IMR-90 (cell line): ENCODE results near the gene PPP1R13B. TPM values are rescaled to one million over a fixed set of nuclear protein-coding genes. Genes with fewer than 3 reads are reported as not detected.

Experiments used
- ATAC-seq: fragments of 200-7000 bp; cut with Tn5 transposase; 2 replicates; pipeline ENCODE4 v1.9.1; 2020; ENCODE audit warnings: low read depth, mild to moderate bottlenecking, moderate library complexity
- BruUV-seq: library from RNA; stranded (reverse); fragments of 400-500 nt; replicated peaks from 2 replicates; lab custom pipeline; 2021; lab: Mats Ljungman, UMichigan
- CTCF ChIA-PET: fragments of 300-600 bp; formaldehyde crosslinking; extraction: SDS; loops from one replicate; lab custom pipeline; 2021; ENCODE audit warnings: antibody characterized with exemption; lab: Yijun Ruan, JAX
- POLR2A ChIA-PET: fragments of 300-600 bp; sonication (Branson Sonifier 250); formaldehyde crosslinking; loops from one replicate; lab custom pipeline; 2022; ENCODE audit warnings: antibody characterized with exemption; ENCODE audit not compliant: unreplicated experiment; lab: Charles Lee
- DNase-seq: peaks from one replicate; pipeline ENCODE4 v3.0.0; 2013
- H2AFZ ChIP-seq: replicated peaks from 2 replicates; pipeline ENCODE3; 2013; ENCODE audit warnings: low read length, mild to moderate bottlenecking; ENCODE audit not compliant: poor library complexity
- H2AK5ac ChIP-seq: 2 replicates; pipeline ENCODE4 v1.6.1; 2013; ENCODE audit warnings: low read depth, low read length, inconsistent platforms
- H2AK9ac ChIP-seq: replicated peaks from 2 replicates; pipeline ENCODE3; 2013; ENCODE audit warnings: mild to moderate bottlenecking, low read depth, low read length, moderate library complexity; ENCODE audit not compliant: poor library complexity
- H2BK120ac ChIP-seq: 2 replicates; pipeline ENCODE4 v1.6.1; 2013; ENCODE audit warnings: low read depth, low read length, inconsistent platforms
- H2BK15ac ChIP-seq: 3 replicates; pipeline ENCODE4 v1.6.1; 2013; ENCODE audit warnings: low read depth, low read length, inconsistent platforms
- H2BK20ac ChIP-seq: 2 replicates; pipeline ENCODE4 v1.6.1; 2013; ENCODE audit warnings: low read depth, mild to moderate bottlenecking, inconsistent platforms, low read length, moderate library complexity
- H2BK5ac ChIP-seq: 2 replicates; pipeline ENCODE4 v1.6.1; 2013; ENCODE audit warnings: mild to moderate bottlenecking, low read depth, low read length, inconsistent platforms; ENCODE audit not compliant: poor library complexity, severe bottlenecking
- H3K14ac ChIP-seq: replicated peaks from 2 replicates; pipeline ENCODE4 v1.6.1; 2013; ENCODE audit warnings: low read depth, low read length, inconsistent platforms
- H3K18ac ChIP-seq: 2 replicates; pipeline ENCODE4 v1.6.1; 2013; ENCODE audit warnings: low read depth, low read length, control low read depth
- H3K23ac ChIP-seq: 2 replicates; pipeline ENCODE4 v1.6.1; 2013; ENCODE audit warnings: low read depth, low read length, inconsistent platforms
- H3K27ac ChIP-seq: 2 replicates; pipeline ENCODE4 v1.5.1; 2013; ENCODE audit warnings: mild to moderate bottlenecking, control low read depth, low read length; ENCODE audit not compliant: insufficient read depth
- H3K27me3 ChIP-seq: 2 replicates; pipeline ENCODE4 v1.6.1; 2013; ENCODE audit warnings: low read length; ENCODE audit not compliant: control insufficient read depth, insufficient read depth
- H3K36me3 ChIP-seq: 2 replicates; pipeline ENCODE4 v1.6.1; 2013; ENCODE audit warnings: low read length, mixed read lengths; ENCODE audit not compliant: control insufficient read depth, insufficient read depth
- H3K4ac ChIP-seq: 2 replicates; pipeline ENCODE4 v1.6.1; 2013; ENCODE audit warnings: low read depth, low read length, inconsistent platforms
- H3K4me1 ChIP-seq: 2 replicates; pipeline ENCODE4 v1.6.1; 2013; ENCODE audit warnings: low read length, mixed read lengths; ENCODE audit not compliant: control insufficient read depth, insufficient read depth
- H3K4me2 ChIP-seq: 2 replicates; pipeline ENCODE4 v1.6.1; 2013; ENCODE audit warnings: low read depth, mild to moderate bottlenecking, control low read depth, low read length, moderate library complexity
- H3K4me3 ChIP-seq: 2 replicates; pipeline ENCODE4 v1.5.1; 2013; ENCODE audit warnings: low read depth, mild to moderate bottlenecking, control low read depth, low read length, moderate library complexity; ENCODE audit not compliant: insufficient read depth
- H3K56ac ChIP-seq: 2 replicates; pipeline ENCODE4 v1.6.1; 2013; ENCODE audit warnings: low read length, inconsistent platforms; ENCODE audit not compliant: insufficient read depth; ENCODE audit errors: extremely low read depth
- H3K79me1 ChIP-seq, 2 experiments: 2 replicates each; pipeline ENCODE4 v1.6.1; 2013; ENCODE audit warnings: low read length in 2 of 2, inconsistent platforms in 1 of 2, low read depth in 1 of 2
- H3K9ac ChIP-seq: 2 replicates; pipeline ENCODE4 v1.6.1; 2013; ENCODE audit warnings: low read depth, low read length, control low read depth
- H3K9me1 ChIP-seq: 2 replicates; pipeline ENCODE4 v1.6.1; 2013; ENCODE audit warnings: low read length, inconsistent platforms; ENCODE audit not compliant: insufficient read depth
- H3K9me3 ChIP-seq: 2 replicates; pipeline ENCODE4 v1.6.1; 2013; ENCODE audit warnings: low read length; ENCODE audit not compliant: control insufficient read depth, insufficient read depth
- H4K20me1 ChIP-seq: 2 replicates; pipeline ENCODE4 v1.6.1; 2013; ENCODE audit warnings: low read length, inconsistent platforms; ENCODE audit not compliant: insufficient read depth
- H4K5ac ChIP-seq: 2 replicates; pipeline ENCODE4 v1.6.1; 2013; ENCODE audit warnings: mild to moderate bottlenecking, low read depth, low read length, control low read depth
- H4K8ac ChIP-seq, 2 experiments: 2 replicates each; pipeline ENCODE4 v1.6.1; 2013; ENCODE audit warnings: low read depth in 2 of 2, low read length in 2 of 2, control low read depth in 1 of 2, inconsistent platforms in 1 of 2
- H4K91ac ChIP-seq: 2 replicates; pipeline ENCODE4 v1.6.1; 2013; ENCODE audit warnings: low read depth, low read length, inconsistent platforms; ENCODE audit not compliant: insufficient read depth
- CHD1 ChIP-seq: IDR thresholded peaks from 2 replicates; pipeline ENCODE4 v1.6.1; 2012; ENCODE audit warnings: low read depth, low read length, improper control_type of control experiment
- FOS ChIP-seq: fragments of 150-350 bp; IDR thresholded peaks from 2 replicates; pipeline ENCODE4 v1.6.1; 2016; ENCODE audit warnings: low read depth, low read length
- RCOR1 ChIP-seq: IDR thresholded peaks from 2 replicates; pipeline ENCODE4 v1.6.1; 2012; ENCODE audit warnings: mild to moderate bottlenecking, low read length, improper control_type of control experiment; ENCODE audit not compliant: insufficient replicate concordance
- WGBS, 2 experiments: methylation state at CpG; one replicate each; pipeline versions ENCODE4 v1.1.5 to v1.1.7; 2013; ENCODE audit warnings: missing lambda C conversion rate in 2 of 2; ENCODE audit not compliant: insufficient read length in 1 of 2; ENCODE audit errors: extremely low coverage in 2 of 2; 5-methylcytosine and 5-hydroxymethylcytosine counted together
- dilution Hi-C: fragments of 300-500 bp; cut with HindIII; formaldehyde crosslinking; loops from one replicate; pipeline ENCODE4 v1.14.3; 2018; ENCODE audit warnings: low sequenced_read_pairs; ENCODE audit not compliant: unreplicated experiment
- in situ Hi-C: fragments of 300-500 bp; cut with MboI; formaldehyde crosslinking; loops from 3 replicates; pipeline ENCODE4 v1.14.3; 2019; ENCODE audit warnings: low sequenced_read_pairs, inconsistent platforms, mixed read lengths
- intact Hi-C: fragments of 100-400 bp; cut with micrococcal nuclease; formaldehyde crosslinking; loops from 2 replicates; pipeline ENCODE4 v1.10.0; 2022
- polyA plus RNA-seq, 3 experiments: library from polyadenylated mRNA; depleted of rRNA; stranded (reverse); fragments of >200 nt; gene quantifications; 2 replicates each; pipeline ENCODE4 v1.2.3, GENCODE V29; 2012; ENCODE audit warnings: low replicate concordance in 1 of 3
- total RNA-seq: library from RNA; depleted of rRNA; stranded (reverse); fragments of >200 nt; gene quantifications from 2 replicates; pipeline ENCODE4 v1.2.3, GENCODE V29; 2012

PPP1R13B gene
- total and polyA plus RNA-seq, 2 of the 4 experiments (the other 2 are of a cell fraction) = 1.6 to 2.8 TPM

GRCh38 chr14:103716899-103717411 is 130.4 kb downstream of the PPP1R13B start:
- no peak for TF ChIP-seq FOS
- no peak for TF ChIP-seq CHD1
- TF ChIP-seq RCOR1 = no peak
- H3K9ac ChIP-seq = peak overlapping the region; percentile 61; the same call in 1 of the 2 replicates
- dilution Hi-C loops = no loop called here
- H3K56ac ChIP-seq = no peak overlapping the region
- intact Hi-C loops = loop anchor here (5.0 kb wide), 1 partner anchor 265 kb away; no protein-coding TSS in a partner anchor
- no peaks in the 10 kb centered on the region for H3K27me3 ChIP-seq
- H3K14ac ChIP-seq = no peak overlapping the region
- no peak overlapping the region for H3K18ac ChIP-seq
- peak overlapping the region; percentile 98 for H3K4me2 ChIP-seq
- no peak overlapping the region for H3K27ac ChIP-seq
- WGBS, 2 experiments = 83% methylated on average over 5 of the region's 17 CpGs; no CpG with 5 or more reads in 1 of the 2 experiments
- no peak overlapping the region for H2BK15ac ChIP-seq
- peaks cover 54% of the 10 kb centered on the region for H4K20me1 ChIP-seq
- in situ Hi-C loops = no loop called here
- H2AK5ac ChIP-seq = no peak overlapping the region
- DNase-seq (no peak), ATAC-seq (no peak)
- no TSS peak for BruUV-seq
- ChIA-PET POLR2A (no interaction called here), CTCF (no interaction called here)
- no peak overlapping the region for H2AK9ac ChIP-seq
- H3K4me1 ChIP-seq = peaks cover 10% of the 10 kb centered on the region
- peaks cover 32 to 79% of the 10 kb centered on the region in 2 experiments for H3K79me1 ChIP-seq
- no peaks in the 10 kb centered on the region for H3K9me3 ChIP-seq
- peak overlapping the region; percentile 83; the same call in 1 of the 2 replicates for H3K4me3 ChIP-seq
- H2AFZ ChIP-seq = no peak overlapping the region
- no peak overlapping the region for H4K8ac ChIP-seq
- H4K91ac ChIP-seq = no peak overlapping the region
- no peak overlapping the region for H2BK20ac ChIP-seq
- H4K5ac ChIP-seq = no peak overlapping the region
- H3K9me1 ChIP-seq = peaks cover 14% of the 10 kb centered on the region
- no peak overlapping the region for H2BK120ac ChIP-seq
- no peak overlapping the region for H3K4ac ChIP-seq
- H2BK5ac ChIP-seq = no peak overlapping the region
- no peaks in the 10 kb centered on the region for H3K36me3 ChIP-seq
- H3K23ac ChIP-seq = no peak overlapping the region
